IMR-90 (cell line): ENCODE measurements around the gene IFNE. TPM values are rescaled to one million over a fixed set of nuclear protein-coding genes. Genes with fewer than 3 reads are reported as not detected.

Experiments
- ATAC-seq: fragments of 200-7000 bp; cut with Tn5 transposase; 2 replicates; pipeline ENCODE4 v1.9.1; 2020; ENCODE audit warnings: low read depth, mild to moderate bottlenecking, moderate library complexity
- BruUV-seq: library from RNA; stranded (reverse); fragments of 400-500 nt; replicated peaks from 2 replicates; lab custom pipeline; 2021; lab: Mats Ljungman, UMichigan
- CTCF ChIA-PET: fragments of 300-600 bp; formaldehyde crosslinking; extraction: SDS; loops from one replicate; lab custom pipeline; 2021; ENCODE audit warnings: antibody characterized with exemption; lab: Yijun Ruan, JAX
- POLR2A ChIA-PET: fragments of 300-600 bp; sonication (Branson Sonifier 250); formaldehyde crosslinking; loops from one replicate; lab custom pipeline; 2022; ENCODE audit warnings: antibody characterized with exemption; ENCODE audit not compliant: unreplicated experiment; lab: Charles Lee
- DNase-seq: peaks from one replicate; pipeline ENCODE4 v3.0.0; 2013
- H2AFZ ChIP-seq: replicated peaks from 2 replicates; pipeline ENCODE3; 2013; ENCODE audit warnings: low read length, mild to moderate bottlenecking; ENCODE audit not compliant: poor library complexity
- H2AK5ac ChIP-seq: 2 replicates; pipeline ENCODE4 v1.6.1; 2013; ENCODE audit warnings: low read depth, low read length, inconsistent platforms
- H2AK9ac ChIP-seq: replicated peaks from 2 replicates; pipeline ENCODE3; 2013; ENCODE audit warnings: mild to moderate bottlenecking, low read depth, low read length, moderate library complexity; ENCODE audit not compliant: poor library complexity
- H2BK120ac ChIP-seq: 2 replicates; pipeline ENCODE4 v1.6.1; 2013; ENCODE audit warnings: low read depth, low read length, inconsistent platforms
- H2BK15ac ChIP-seq: 3 replicates; pipeline ENCODE4 v1.6.1; 2013; ENCODE audit warnings: low read depth, low read length, inconsistent platforms
- H2BK20ac ChIP-seq: 2 replicates; pipeline ENCODE4 v1.6.1; 2013; ENCODE audit warnings: low read depth, mild to moderate bottlenecking, inconsistent platforms, low read length, moderate library complexity
- H2BK5ac ChIP-seq: 2 replicates; pipeline ENCODE4 v1.6.1; 2013; ENCODE audit warnings: mild to moderate bottlenecking, low read depth, low read length, inconsistent platforms; ENCODE audit not compliant: poor library complexity, severe bottlenecking
- H3K14ac ChIP-seq: replicated peaks from 2 replicates; pipeline ENCODE4 v1.6.1; 2013; ENCODE audit warnings: low read depth, low read length, inconsistent platforms
- H3K18ac ChIP-seq: 2 replicates; pipeline ENCODE4 v1.6.1; 2013; ENCODE audit warnings: low read depth, low read length, control low read depth
- H3K23ac ChIP-seq: 2 replicates; pipeline ENCODE4 v1.6.1; 2013; ENCODE audit warnings: low read depth, low read length, inconsistent platforms
- H3K27ac ChIP-seq: 2 replicates; pipeline ENCODE4 v1.5.1; 2013; ENCODE audit warnings: mild to moderate bottlenecking, control low read depth, low read length; ENCODE audit not compliant: insufficient read depth
- H3K27me3 ChIP-seq: 2 replicates; pipeline ENCODE4 v1.6.1; 2013; ENCODE audit warnings: low read length; ENCODE audit not compliant: control insufficient read depth, insufficient read depth
- H3K36me3 ChIP-seq: 2 replicates; pipeline ENCODE4 v1.6.1; 2013; ENCODE audit warnings: low read length, mixed read lengths; ENCODE audit not compliant: control insufficient read depth, insufficient read depth
- H3K4ac ChIP-seq: 2 replicates; pipeline ENCODE4 v1.6.1; 2013; ENCODE audit warnings: low read depth, low read length, inconsistent platforms
- H3K4me1 ChIP-seq: 2 replicates; pipeline ENCODE4 v1.6.1; 2013; ENCODE audit warnings: low read length, mixed read lengths; ENCODE audit not compliant: control insufficient read depth, insufficient read depth
- H3K4me2 ChIP-seq: 2 replicates; pipeline ENCODE4 v1.6.1; 2013; ENCODE audit warnings: low read depth, mild to moderate bottlenecking, control low read depth, low read length, moderate library complexity
- H3K4me3 ChIP-seq: 2 replicates; pipeline ENCODE4 v1.5.1; 2013; ENCODE audit warnings: low read depth, mild to moderate bottlenecking, control low read depth, low read length, moderate library complexity; ENCODE audit not compliant: insufficient read depth
- H3K56ac ChIP-seq: 2 replicates; pipeline ENCODE4 v1.6.1; 2013; ENCODE audit warnings: low read length, inconsistent platforms; ENCODE audit not compliant: insufficient read depth; ENCODE audit errors: extremely low read depth
- H3K79me1 ChIP-seq, 2 experiments: 2 replicates each; pipeline ENCODE4 v1.6.1; 2013; ENCODE audit warnings: low read length in 2 of 2, inconsistent platforms in 1 of 2, low read depth in 1 of 2
- H3K9ac ChIP-seq: 2 replicates; pipeline ENCODE4 v1.6.1; 2013; ENCODE audit warnings: low read depth, low read length, control low read depth
- H3K9me1 ChIP-seq: 2 replicates; pipeline ENCODE4 v1.6.1; 2013; ENCODE audit warnings: low read length, inconsistent platforms; ENCODE audit not compliant: insufficient read depth
- H3K9me3 ChIP-seq: 2 replicates; pipeline ENCODE4 v1.6.1; 2013; ENCODE audit warnings: low read length; ENCODE audit not compliant: control insufficient read depth, insufficient read depth
- H4K20me1 ChIP-seq: 2 replicates; pipeline ENCODE4 v1.6.1; 2013; ENCODE audit warnings: low read length, inconsistent platforms; ENCODE audit not compliant: insufficient read depth
- H4K5ac ChIP-seq: 2 replicates; pipeline ENCODE4 v1.6.1; 2013; ENCODE audit warnings: mild to moderate bottlenecking, low read depth, low read length, control low read depth
- H4K8ac ChIP-seq, 2 experiments: 2 replicates each; pipeline ENCODE4 v1.6.1; 2013; ENCODE audit warnings: low read depth in 2 of 2, low read length in 2 of 2, control low read depth in 1 of 2, inconsistent platforms in 1 of 2
- H4K91ac ChIP-seq: 2 replicates; pipeline ENCODE4 v1.6.1; 2013; ENCODE audit warnings: low read depth, low read length, inconsistent platforms; ENCODE audit not compliant: insufficient read depth
- BHLHE40 ChIP-seq: fragments of 150-350 bp; IDR thresholded peaks from 2 replicates; pipeline ENCODE4 v1.6.1; 2016; ENCODE audit warnings: mild to moderate bottlenecking, low read depth, low read length
- CEBPB ChIP-seq: IDR thresholded peaks from 2 replicates; pipeline ENCODE4 v1.6.1; 2012; ENCODE audit warnings: low read depth, low read length, improper control_type of control experiment
- CHD1 ChIP-seq: IDR thresholded peaks from 2 replicates; pipeline ENCODE4 v1.6.1; 2012; ENCODE audit warnings: low read depth, low read length, improper control_type of control experiment
- FOS ChIP-seq: fragments of 150-350 bp; IDR thresholded peaks from 2 replicates; pipeline ENCODE4 v1.6.1; 2016; ENCODE audit warnings: low read depth, low read length
- MAFK ChIP-seq: IDR thresholded peaks from 2 replicates; pipeline ENCODE4 v1.6.1; 2012; ENCODE audit warnings: low read depth, low read length, improper control_type of control experiment
- MAZ ChIP-seq: IDR thresholded peaks from 2 replicates; pipeline ENCODE4 v1.6.1; 2012; ENCODE audit warnings: low read depth, mild to moderate bottlenecking, low read length, improper control_type of control experiment, moderate library complexity, borderline replicate concordance
- MXI1 ChIP-seq: IDR thresholded peaks from 2 replicates; pipeline ENCODE4 v1.6.1; 2012; ENCODE audit warnings: low read depth, mild to moderate bottlenecking, low read length, moderate library complexity, borderline replicate concordance
- NFE2L2 ChIP-seq: fragments of 150-350 bp; IDR thresholded peaks from 2 replicates; pipeline ENCODE4 v1.6.1; 2016; ENCODE audit warnings: low read depth, mild to moderate bottlenecking, low read length
- POLR2A ChIP-seq: IDR thresholded peaks from 2 replicates; pipeline ENCODE4 v1.6.1; 2012; ENCODE audit warnings: mild to moderate bottlenecking, low read depth, low read length
- RAD21 ChIP-seq: IDR thresholded peaks from 2 replicates; pipeline ENCODE4 v1.6.1; 2012; ENCODE audit warnings: low read length, improper control_type of control experiment
- RCOR1 ChIP-seq: IDR thresholded peaks from 2 replicates; pipeline ENCODE4 v1.6.1; 2012; ENCODE audit warnings: mild to moderate bottlenecking, low read length, improper control_type of control experiment; ENCODE audit not compliant: insufficient replicate concordance
- RFX5 ChIP-seq: IDR thresholded peaks from 2 replicates; pipeline ENCODE4 v1.8.0; 2012; ENCODE audit warnings: low read depth, mild to moderate bottlenecking, low read length, moderate library complexity
- SMC3 ChIP-seq: fragments of 150-350 bp; IDR thresholded peaks from 2 replicates; pipeline ENCODE4 v1.6.1; 2016; ENCODE audit warnings: low read depth, mild to moderate bottlenecking, antibody characterized with exemption, low read length, moderate library complexity
- WGBS, 2 experiments: methylation state at CpG; one replicate each; pipeline versions ENCODE4 v1.1.5 to v1.1.7; 2013; ENCODE audit warnings: missing lambda C conversion rate in 2 of 2; ENCODE audit not compliant: insufficient read length in 1 of 2; ENCODE audit errors: extremely low coverage in 2 of 2; 5-methylcytosine and 5-hydroxymethylcytosine counted together
- dilution Hi-C: fragments of 300-500 bp; cut with HindIII; formaldehyde crosslinking; loops from one replicate; pipeline ENCODE4 v1.14.3; 2018; ENCODE audit warnings: low sequenced_read_pairs; ENCODE audit not compliant: unreplicated experiment
- in situ Hi-C: fragments of 300-500 bp; cut with MboI; formaldehyde crosslinking; loops from 3 replicates; pipeline ENCODE4 v1.14.3; 2019; ENCODE audit warnings: low sequenced_read_pairs, inconsistent platforms, mixed read lengths
- intact Hi-C: fragments of 100-400 bp; cut with micrococcal nuclease; formaldehyde crosslinking; loops from 2 replicates; pipeline ENCODE4 v1.10.0; 2022
- polyA plus RNA-seq, 3 experiments: library from polyadenylated mRNA; depleted of rRNA; stranded (reverse); fragments of >200 nt; gene quantifications; 2 replicates each; pipeline ENCODE4 v1.2.3, GENCODE V29; 2012; ENCODE audit warnings: low replicate concordance in 1 of 3
- total RNA-seq: library from RNA; depleted of rRNA; stranded (reverse); fragments of >200 nt; gene quantifications from 2 replicates; pipeline ENCODE4 v1.2.3, GENCODE V29; 2012
- TF ChIP-seq, protein P1 (sequence below): fragments of 150-350 bp; IDR thresholded peaks from 2 replicates; pipeline ENCODE4 v1.6.1; 2016; ENCODE audit warnings: low read depth, mild to moderate bottlenecking, low read length, moderate library complexity, borderline replicate concordance
- TF ChIP-seq, protein P2 (sequence below): fragments of 150-350 bp; IDR thresholded peaks from 2 replicates; pipeline ENCODE4 v1.6.1; 2017; ENCODE audit warnings: mild to moderate bottlenecking, antibody characterized with exemption, low read length, low read depth
- TF ChIP-seq, protein P3 (sequence below): conservative IDR thresholded peaks from 2 replicates; pipeline ENCODE4 v1.5.1; 2012; ENCODE audit warnings: mild to moderate bottlenecking, low read depth, low read length, improper control_type of control experiment

The IFNE gene
- total and polyA plus RNA-seq, 2 of the 4 experiments (the other 2 are of a cell fraction), result 1.4 to 1.8 TPM

DNA sequence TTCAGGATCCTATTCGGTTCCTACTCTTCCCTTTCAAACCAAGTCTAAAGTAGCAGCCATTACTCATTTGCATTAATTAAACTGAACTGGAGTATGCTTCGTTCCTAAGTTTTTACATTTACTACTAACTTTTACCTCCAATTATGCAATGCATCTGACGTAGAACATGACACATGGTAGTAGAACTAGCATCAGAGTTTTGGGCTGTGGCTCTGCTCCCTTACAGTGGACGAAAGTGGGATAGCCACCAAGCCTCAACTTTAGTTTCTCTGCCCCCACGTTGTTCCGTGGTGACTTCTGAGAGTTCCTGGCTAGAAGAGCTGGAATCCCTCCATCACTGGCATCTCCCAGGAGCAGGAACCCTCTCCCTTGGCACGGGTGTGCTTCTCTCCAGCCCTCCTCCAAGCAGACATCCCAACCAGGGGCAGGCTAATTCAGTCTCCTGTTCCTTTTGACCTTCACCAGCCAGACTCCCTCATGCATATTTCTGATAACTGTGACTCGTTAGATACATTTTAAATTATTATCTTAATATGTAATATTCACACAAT, 2.9 kb downstream of the IFNE start:
- no peak overlapping the region for H3K56ac ChIP-seq
- no peak overlapping the region for H3K4ac ChIP-seq
- ChIA-PET POLR2A (no interaction called here), CTCF (interaction anchor here (0.5 kb wide), 1 partner anchor 16 kb away, joined by 3 read pairs; no protein-coding TSS in a partner anchor)
- H3K23ac ChIP-seq, result no peak overlapping the region
- H3K4me1 ChIP-seq, result no peaks in the 10 kb centered on the region
- H3K27me3 ChIP-seq, result no peaks in the 10 kb centered on the region
- H3K9ac ChIP-seq, result no peak overlapping the region
- no peaks in the 10 kb centered on the region for H3K9me3 ChIP-seq
- no peak overlapping the region for H2BK120ac ChIP-seq
- 88% methylated on average over 3 of the region's 8 CpGs; no CpG with 5 or more reads in 1 of the 2 experiments for WGBS, 2 experiments
- H3K4me2 ChIP-seq, result no peak overlapping the region
- no TSS peak for BruUV-seq
- TF ChIP-seq FOS, result no peak
- no peak for TF ChIP-seq MAFK
- no peak for TF ChIP-seq RFX5
- no peak for TF ChIP-seq POLR2A
- TF ChIP-seq MXI1, result no peak
- no peak for TF ChIP-seq CEBPB
- no peak for TF ChIP-seq RCOR1
- TF ChIP-seq, protein P1, sequence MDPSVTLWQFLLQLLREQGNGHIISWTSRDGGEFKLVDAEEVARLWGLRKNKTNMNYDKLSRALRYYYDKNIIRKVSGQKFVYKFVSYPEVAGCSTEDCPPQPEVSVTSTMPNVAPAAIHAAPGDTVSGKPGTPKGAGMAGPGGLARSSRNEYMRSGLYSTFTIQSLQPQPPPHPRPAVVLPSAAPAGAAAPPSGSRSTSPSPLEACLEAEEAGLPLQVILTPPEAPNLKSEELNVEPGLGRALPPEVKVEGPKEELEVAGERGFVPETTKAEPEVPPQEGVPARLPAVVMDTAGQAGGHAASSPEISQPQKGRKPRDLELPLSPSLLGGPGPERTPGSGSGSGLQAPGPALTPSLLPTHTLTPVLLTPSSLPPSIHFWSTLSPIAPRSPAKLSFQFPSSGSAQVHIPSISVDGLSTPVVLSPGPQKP, result no peak
- TF ChIP-seq MAZ, result no peak
- TF ChIP-seq, protein P2, sequence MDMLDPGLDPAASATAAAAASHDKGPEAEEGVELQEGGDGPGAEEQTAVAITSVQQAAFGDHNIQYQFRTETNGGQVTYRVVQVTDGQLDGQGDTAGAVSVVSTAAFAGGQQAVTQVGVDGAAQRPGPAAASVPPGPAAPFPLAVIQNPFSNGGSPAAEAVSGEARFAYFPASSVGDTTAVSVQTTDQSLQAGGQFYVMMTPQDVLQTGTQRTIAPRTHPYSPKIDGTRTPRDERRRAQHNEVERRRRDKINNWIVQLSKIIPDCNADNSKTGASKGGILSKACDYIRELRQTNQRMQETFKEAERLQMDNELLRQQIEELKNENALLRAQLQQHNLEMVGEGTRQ, result no peak
- no peak for TF ChIP-seq CHD1
- TF ChIP-seq, protein P3, sequence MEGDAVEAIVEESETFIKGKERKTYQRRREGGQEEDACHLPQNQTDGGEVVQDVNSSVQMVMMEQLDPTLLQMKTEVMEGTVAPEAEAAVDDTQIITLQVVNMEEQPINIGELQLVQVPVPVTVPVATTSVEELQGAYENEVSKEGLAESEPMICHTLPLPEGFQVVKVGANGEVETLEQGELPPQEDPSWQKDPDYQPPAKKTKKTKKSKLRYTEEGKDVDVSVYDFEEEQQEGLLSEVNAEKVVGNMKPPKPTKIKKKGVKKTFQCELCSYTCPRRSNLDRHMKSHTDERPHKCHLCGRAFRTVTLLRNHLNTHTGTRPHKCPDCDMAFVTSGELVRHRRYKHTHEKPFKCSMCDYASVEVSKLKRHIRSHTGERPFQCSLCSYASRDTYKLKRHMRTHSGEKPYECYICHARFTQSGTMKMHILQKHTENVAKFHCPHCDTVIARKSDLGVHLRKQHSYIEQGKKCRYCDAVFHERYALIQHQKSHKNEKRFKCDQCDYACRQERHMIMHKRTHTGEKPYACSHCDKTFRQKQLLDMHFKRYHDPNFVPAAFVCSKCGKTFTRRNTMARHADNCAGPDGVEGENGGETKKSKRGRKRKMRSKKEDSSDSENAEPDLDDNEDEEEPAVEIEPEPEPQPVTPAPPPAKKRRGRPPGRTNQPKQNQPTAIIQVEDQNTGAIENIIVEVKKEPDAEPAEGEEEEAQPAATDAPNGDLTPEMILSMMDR, result no peak
- TF ChIP-seq SMC3, result no peak
- TF ChIP-seq BHLHE40, result no peak
- no peak for TF ChIP-seq RAD21
- no peak for TF ChIP-seq NFE2L2
- intact Hi-C loops (no loop called here), in situ Hi-C loops (no loop called here), dilution Hi-C loops (no loop called here)
- no peak overlapping the region for H2AK5ac ChIP-seq
- no peak overlapping the region for H4K5ac ChIP-seq
- ATAC-seq (no peak), DNase-seq (no peak)
- H2BK20ac ChIP-seq, result no peak overlapping the region
- no peak overlapping the region for H4K8ac ChIP-seq
- H2AFZ ChIP-seq, result no peak overlapping the region
- H3K9me1 ChIP-seq, result no peaks in the 10 kb centered on the region; the same call in 1 of the 2 replicates
- H3K4me3 ChIP-seq, result no peak overlapping the region
- H3K14ac ChIP-seq, result no peak overlapping the region
- no peak overlapping the region for H3K18ac ChIP-seq
- no peak overlapping the region for H2BK15ac ChIP-seq
- H2BK5ac ChIP-seq, result no peak overlapping the region
- H2AK9ac ChIP-seq, result peak overlapping the region; percentile 1
- H4K91ac ChIP-seq, result no peak overlapping the region
- no peak overlapping the region for H3K27ac ChIP-seq
- peaks cover 3% of the 10 kb centered on the region; the same call in 1 of the 2 replicates for H3K36me3 ChIP-seq
- no peaks in the 10 kb centered on the region for H4K20me1 ChIP-seq
- H3K79me1 ChIP-seq, result no peaks in the 10 kb centered on the region; a peak in 2 of 4 replicates
